Ovary (tissue), 9 donors: Measurements from ENCODE around the gene MADD. TPM values are rescaled to one million over a fixed set of nuclear protein-coding genes. Genes with fewer than 3 reads are reported as not detected.

Experiments used
- DNase-seq, 5 donors: peaks; one replicate each; pipeline ENCODE4 v3.0.0-alpha.2; 2019 to 2020
- H3K27ac ChIP-seq, 2 donors: fragments of 200-600 bp; one replicate each; pipeline versions ENCODE4 v1.5.1 to v1.8.0; 2019 to 2022
- H3K27me3 ChIP-seq: fragments of 200-600 bp; one replicate; pipeline ENCODE4 v1.8.0; 2022
- H3K36me3 ChIP-seq: fragments of 200-600 bp; sonication (generic); one replicate; pipeline ENCODE4 v1.5.1; 2019
- H3K4me1 ChIP-seq: one replicate; pipeline ENCODE4 v1.8.1; 2013; ENCODE audit warnings: mild to moderate bottlenecking, moderate library complexity; ENCODE audit not compliant: insufficient read depth
- H3K4me3 ChIP-seq: fragments of 200-600 bp; sonication (generic); one replicate; pipeline ENCODE4 v1.5.1; 2017
- H3K9me3 ChIP-seq, 2 donors: fragments of 200-600 bp in 1 of 2; sonication (generic) in 1 of 2; one replicate each; pipeline versions ENCODE4 v1.5.1 to v1.8.1; 2013 to 2019; ENCODE audit warnings: mild to moderate bottlenecking in 1 of 2, moderate library complexity in 1 of 2
- CTCF ChIP-seq, 3 donors: fragments of 450-650 bp in 2 of 3; fragments of 200-600 bp in 1 of 3; IDR thresholded peaks; one replicate each; pipeline versions ENCODE4 v1.5.1 to v1.8.0; 2016 to 2022; ENCODE audit warnings: antibody characterized with exemption in 3 of 3, mild to moderate bottlenecking in 1 of 3
- EP300 ChIP-seq: sonication (generic); formaldehyde crosslinking; IDR thresholded peaks from one replicate; pipeline ENCODE4 v1.6.1; 2017; ENCODE audit warnings: antibody characterized with exemption
- POLR2A ChIP-seq: fragments of 450-650 bp; IDR thresholded peaks from one replicate; pipeline ENCODE4 v1.6.1; 2017; ENCODE audit warnings: antibody characterized with exemption, mild to moderate bottlenecking, moderate library complexity
- WGBS, 3 donors: extraction: QIAGEN DNeasy Blood & Tissue Kit in 1 of 3; methylation state at CpG; one replicate each; pipeline versions ENCODE4 v1.1.5 to v1.1.7; 2013 to 2017; 5-methylcytosine and 5-hydroxymethylcytosine counted together
- intact Hi-C, 4 donors: fragments of 100-400 bp; cut with DNase I; formaldehyde crosslinking; loops; one replicate each; pipeline versions ENCODE4 v1.11.0 to v1.15.1; 2022 to 2023
- polyA plus RNA-seq, 2 donors: library from polyadenylated mRNA; stranded (reverse); fragments of 200-250 nt in 1 of 2; fragments of 350-450 nt in 1 of 2; fragmentation: Illumina TruSeq in 1 of 2; extraction: RNeasy Lipid Tissue Mini Kit (QIAGEN cat#74804) in 1 of 2; gene quantifications; one replicate each; pipeline ENCODE4 v1.2.3, GENCODE V29; 2013 to 2014
- total RNA-seq, 7 donors: library from RNA; depleted of rRNA in 2 of 7; stranded (reverse); fragments of >200 nt in 2 of 7; fragmentation: NEBNext Ultra II Directional in 3 of 7; extraction: Animal tissue kit (Norgen Biotek cat#: 25700) in 3 of 7; gene quantifications; one replicate each; pipeline versions ENCODE4 v1.1.0 to v1.2.4, GENCODE V29; 2016 to 2023
- donor health status: DM: no; HTN: no; CAD: no; lungs with moderate emphysema.
- donor health status: DM: no; HTN: no; CAD: no.
- donor health status: Bipolar disorder and iron deficiency.
- donor health status: DM: yes; HTN: yes; CAD: no.
- donor health status: DM: no; HTN: no; CAD: no.
- donor health status: DM: yes; HTN: yes; CAD: no.

The MADD gene
- total and polyA plus RNA-seq, 9 donors = 20.3 to 53.5 (median 35.4) TPM

- Histone ChIP-seq H3K9me3 (no peaks in the 10 kb centered on the region), H3K27me3 (no peaks in the 10 kb centered on the region), H3K4me3 (no peak overlapping the region), H3K27ac (no peak overlapping the region), H3K4me1 (no peaks in the 10 kb centered on the region), H3K36me3 (no peaks in the 10 kb centered on the region)
- no peak for DNase-seq
- TF ChIP-seq CTCF (IDR thresholded peaks at IDR 0.05) = no peak
- TF ChIP-seq EP300 = no peak
- TF ChIP-seq POLR2A = no peak
- intact Hi-C loops = no loop called here
These were observed 10.2 kb downstream of the MADD start for GRCh38 chr11:47280099-47280498.

GRCh38 chr11:47280860-47281259 is 10.9 kb downstream of the MADD start:
- no peak overlapping the region for H3K27ac ChIP-seq
- TF ChIP-seq CTCF (IDR thresholded peaks at IDR 0.05) (no peak), POLR2A (no peak), EP300 (no peak)
- H3K27me3 ChIP-seq = no peaks in the 10 kb centered on the region
- intact Hi-C loops = no loop called here
- no peak for DNase-seq
- H3K36me3 ChIP-seq = no peaks in the 10 kb centered on the region
- no peak overlapping the region for H3K4me3 ChIP-seq
- H3K4me1 ChIP-seq = no peaks in the 10 kb centered on the region
- 65 to 73% (median 65%) methylated on average over 5 of the region's 5 CpGs for WGBS, 3 donors
- no peaks in the 10 kb centered on the region for H3K9me3 ChIP-seq

- no peak for DNase-seq
- H3K36me3 ChIP-seq = no peaks in the 10 kb centered on the region
- no peaks in the 10 kb centered on the region for H3K27me3 ChIP-seq
- no peaks in the 10 kb centered on the region for H3K9me3 ChIP-seq
- H3K27ac ChIP-seq = no peak overlapping the region
- no peak overlapping the region for H3K4me3 ChIP-seq
- no peaks in the 10 kb centered on the region for H3K4me1 ChIP-seq
- 92 to 93% (median 92%) methylated on average over 7 of the region's 7 CpGs for WGBS, 3 donors
- no peak for TF ChIP-seq EP300
- TF ChIP-seq CTCF (IDR thresholded peaks at IDR 0.05) = no peak
- TF ChIP-seq POLR2A = no peak
- intact Hi-C loops = no loop called here
These were observed 12.5 kb downstream of the MADD start for GRCh38 chr11:47282462-47282861.

- H3K27me3 ChIP-seq = no peaks in the 10 kb centered on the region
- 92 to 94% (median 93%) methylated on average over 4 of the region's 4 CpGs for WGBS, 3 donors
- H3K9me3 ChIP-seq = no peaks in the 10 kb centered on the region
- H3K4me1 ChIP-seq = no peaks in the 10 kb centered on the region
- no peaks in the 10 kb centered on the region for H3K36me3 ChIP-seq
- no peak for TF ChIP-seq POLR2A
- no peak for TF ChIP-seq EP300
- TF ChIP-seq CTCF (IDR thresholded peaks at IDR 0.05) = no peak
- DNase-seq = no peak
- intact Hi-C loops = no loop called here
- no peak overlapping the region for H3K27ac ChIP-seq
- no peak overlapping the region for H3K4me3 ChIP-seq
These were observed 14.2 kb downstream of the MADD start for GRCh38 chr11:47284151-47284550.
